K562 (cell line): ENCODE measurements around the gene ASGR2. TPM values are rescaled to one million over a fixed set of nuclear protein-coding genes. Genes with fewer than 3 reads are reported as not detected.

ENCODE experiments used
- ATAC-seq: fragments of 200-7000 bp; cut with Tn5 transposase; 3 replicates; pipeline ENCODE4 v1.9.1; 2020; ENCODE audit warnings: moderate library complexity
- BruUV-seq: library from RNA; stranded (reverse); fragments of 400-500 nt; replicated peaks from 2 replicates; lab custom pipeline; 2021; lab: Mats Ljungman, UMichigan
- CTCF ChIA-PET: fragments of 300-600 bp; formaldehyde crosslinking; extraction: SDS; loops from one replicate; lab custom pipeline; 2021; ENCODE audit warnings: low intra/inter-chr PET ratio; lab: Yijun Ruan, JAX
- POLR2A ChIA-PET: fragments of 300-600, 350-650 bp; sonication (Branson Sonifier 250); formaldehyde crosslinking; extraction: SDS; loops from one replicate; lab custom pipeline; 2021; ENCODE audit warnings: antibody characterized with exemption, inconsistent platforms; lab: Yijun Ruan, JAX
- DNase-seq, 4 experiments: peaks; one replicate each; pipeline versions ENCODE4 v3.0.0 to v3.0.0-alpha.2; 2011 to 2018; ENCODE audit warnings: low spot score in 3 of 4, mixed read lengths in 3 of 4; ENCODE audit errors: extremely low read depth in 1 of 4
- FAIRE-seq: peaks from 2 replicates; lab custom pipeline; 2011; peaks lifted over from hg19 to GRCh38; lab: Jason Lieb, UNC
- H2AFZ ChIP-seq: 2 replicates; pipeline ENCODE4 v1.6.0; 2011; ENCODE audit warnings: low read depth, low read length, control low read depth, inconsistent platforms
- H3K27ac ChIP-seq: fragments of 200-600 bp; 3 replicates; pipeline ENCODE4 v1.8.0; 2011; ENCODE audit warnings: low read depth, mild to moderate bottlenecking, control low read depth, inconsistent platforms, low read length, moderate library complexity, mixed read lengths; ENCODE audit errors: extremely low read depth
- H3K27me3 ChIP-seq, 2 experiments: fragments of 300-600 bp in 1 of 2; 2 replicates in 1 of 2; 3 replicates in 1 of 2; pipeline versions ENCODE4 v1.6.0 to v1.8.0; 2011; ENCODE audit warnings: inconsistent platforms in 2 of 2, low read length in 2 of 2, mild to moderate bottlenecking in 1 of 2, mixed read lengths in 1 of 2, moderate library complexity in 1 of 2; ENCODE audit not compliant: control insufficient read depth in 2 of 2, insufficient read depth in 2 of 2
- H3K36me3 ChIP-seq: fragments of 300-600 bp; 3 replicates; pipeline ENCODE4 v1.8.0; 2011; ENCODE audit warnings: mild to moderate bottlenecking, low read length, inconsistent platforms; ENCODE audit not compliant: control insufficient read depth, insufficient read depth
- H3K4me1 ChIP-seq, 2 experiments: fragments of 200-600 bp in 1 of 2; replicated peaks in 1 of 2; 2 replicates in 1 of 2; 3 replicates in 1 of 2; pipeline versions ENCODE4 v1.5.1 to v1.8.0; 2011; ENCODE audit warnings: inconsistent platforms in 2 of 2, low read length in 2 of 2, mild to moderate bottlenecking in 1 of 2, mixed read lengths in 1 of 2, moderate library complexity in 1 of 2; ENCODE audit not compliant: control insufficient read depth in 2 of 2, insufficient read depth in 2 of 2
- H3K4me2 ChIP-seq: 2 replicates; pipeline ENCODE4 v1.6.1; 2011; ENCODE audit warnings: low read length, control low read depth, inconsistent platforms, mixed read lengths; ENCODE audit not compliant: insufficient read depth
- H3K4me3 ChIP-seq: fragments of 200-600 bp; sonication (generic), shearing (Covaris generic); 2 replicates; pipeline ENCODE4 v1.5.1; 2016; ENCODE audit warnings: control low read depth, inconsistent platforms
- H3K79me2 ChIP-seq: fragments of 200-600 bp; 3 replicates; pipeline ENCODE4 v1.8.0; 2011; ENCODE audit warnings: low read length, inconsistent platforms; ENCODE audit not compliant: control insufficient read depth, insufficient read depth
- H3K9ac ChIP-seq, 2 experiments: 2 replicates each; pipeline versions ENCODE4 v1.6.0 to v1.6.1; 2011; ENCODE audit warnings: low read depth in 2 of 2, low read length in 2 of 2, control low read depth in 1 of 2, inconsistent platforms in 1 of 2, mild to moderate bottlenecking in 1 of 2, mixed read lengths in 1 of 2; ENCODE audit not compliant: insufficient read depth in 1 of 2
- H3K9me1 ChIP-seq: one replicate; pipeline ENCODE4 v1.6.0; 2011; ENCODE audit warnings: inconsistent platforms, mild to moderate bottlenecking, low read length, moderate library complexity; ENCODE audit not compliant: control insufficient read depth, insufficient read depth
- H3K9me3 ChIP-seq: replicated peaks from 2 replicates; pipeline ENCODE4 v1.5.1; 2011; ENCODE audit warnings: low read depth, low read length, inconsistent platforms; ENCODE audit not compliant: control insufficient read depth, insufficient read depth
- H4K20me1 ChIP-seq: replicated peaks from 2 replicates; pipeline ENCODE4 v1.6.1; 2011; ENCODE audit warnings: low read length, inconsistent platforms, mixed read lengths; ENCODE audit not compliant: control insufficient read depth, insufficient read depth
- ARID1B ChIP-seq: fragments of 450-650 bp; IDR thresholded peaks from 2 replicates; pipeline ENCODE4 v1.6.1; 2016; ENCODE audit warnings: antibody characterized with exemption, mild to moderate bottlenecking, inconsistent platforms
- CBX8 ChIP-seq: fragments of 200-600 bp; sonication (generic); IDR thresholded peaks from 2 replicates; pipeline ENCODE4 v1.6.1; 2012; ENCODE audit warnings: borderline replicate concordance, mixed run types, low read depth, mild to moderate bottlenecking, moderate library complexity, mixed read lengths, low read length, control low read depth, inconsistent platforms; ENCODE audit not compliant: poor library complexity, severe bottlenecking; ENCODE audit errors: extremely low read depth
- EHMT2 ChIP-seq: fragments of 450-650 bp; IDR thresholded peaks from 2 replicates; pipeline ENCODE4 v1.6.1; 2018; ENCODE audit warnings: antibody characterized with exemption
- FOXP1 ChIP-seq: sonication (generic); formaldehyde crosslinking; IDR thresholded peaks from 2 replicates; pipeline ENCODE4 v1.8.0; 2022; ENCODE audit warnings: mild to moderate bottlenecking, missing genetic modification reagents
- KDM5B ChIP-seq: fragments of 200-600 bp; sonication (generic); IDR thresholded peaks from 2 replicates; pipeline ENCODE4 v1.6.1; 2012; ENCODE audit warnings: low read depth, mild to moderate bottlenecking, moderate library complexity, low read length, control low read depth, inconsistent platforms; ENCODE audit not compliant: insufficient replicate concordance
- RBFOX2 ChIP-seq: fragments of 200-400 bp; formaldehyde crosslinking; IDR thresholded peaks from 2 replicates; pipeline ENCODE4 v1.6.1; 2017; ENCODE audit warnings: low read depth, mild to moderate bottlenecking, low read length, moderate library complexity
- SMARCE1 ChIP-seq: fragments of 450-650 bp; IDR thresholded peaks from 2 replicates; pipeline ENCODE4 v1.7.1; 2016; ENCODE audit warnings: mild to moderate bottlenecking
- SRF ChIP-seq, 2 experiments: fragments of 250-450, 450-650 bp in 1 of 2; sonication (Bioruptor Pico) in 1 of 2; sonication (generic) in 1 of 2; formaldehyde crosslinking; IDR thresholded peaks; 2 replicates each; pipeline versions ENCODE4 v1.5.0 to v1.5.1; 2020 to 2022; ENCODE audit warnings: mild to moderate bottlenecking in 1 of 2, missing genetic modification reagents in 1 of 2
- ZNF232 ChIP-seq: sonication (generic); formaldehyde crosslinking; IDR thresholded peaks from 2 replicates; pipeline ENCODE4 v1.8.0; 2022; ENCODE audit warnings: mild to moderate bottlenecking, missing genetic modification reagents
- WGBS: fragments of 100-300 bp; shearing (Covaris generic); methylation state at CpG from one replicate; pipeline ENCODE4 v1.1.6; 2016; ENCODE audit warnings: low coverage, mixed read lengths; ENCODE audit not compliant: insufficient coverage; ENCODE audit errors: missing lambda C conversion rate; 5-methylcytosine and 5-hydroxymethylcytosine counted together
- in situ Hi-C: fragments of 300-500 bp; cut with MboI; formaldehyde crosslinking; loops from 4 replicates; pipeline ENCODE4 v1.15.0; 2018; ENCODE audit warnings: inconsistent platforms, mixed read lengths
- intact Hi-C: fragments of 100-400 bp; cut with micrococcal nuclease; formaldehyde crosslinking; loops from 2 replicates; pipeline ENCODE4 v1.14.2; 2022
- polyA plus RNA-seq, 8 experiments: library from polyadenylated mRNA; depleted of rRNA in 4 of 8; stranded (reverse) in 5 of 8; unstranded in 3 of 8; fragments of >200 nt; fragmentation: Nextera tagmentation in 2 of 8; fragmentation: Illumina TruSeq in 1 of 8; extraction: Ambion mirVana in 2 of 8; extraction: Trizol in 1 of 8; gene quantifications; 2 replicates each; pipeline versions ENCODE4 v1.2.1 to v1.2.3, GENCODE V29; 2011 to 2014; ENCODE audit warnings: inconsistent platforms in 1 of 8, missing spikeins in 1 of 8
- total RNA-seq, 7 experiments: library from RNA; depleted of rRNA in 6 of 7; stranded (reverse); fragments of >200 nt in 6 of 7; fragmentation: Illumina TruSeq in 2 of 7; extraction: Trizol in 2 of 7; gene quantifications; 2 replicates each; pipeline versions ENCODE4 v1.2.1 to v1.2.3, GENCODE V29; 2011 to 2021; ENCODE audit warnings: low replicate concordance in 1 of 7
- TF ChIP-seq, protein P1 (sequence below): fragments of 450-650 bp; conservative IDR thresholded peaks from 2 replicates; pipeline ENCODE4 v1.6.1; 2016; ENCODE audit warnings: missing genetic modification characterization, low read depth, mild to moderate bottlenecking, control low read depth, missing compliant biosample characterization
- TF ChIP-seq, protein P2 (sequence below): fragments of 450-650 bp; formaldehyde crosslinking; IDR thresholded peaks from 2 replicates; pipeline ENCODE4 v1.4.0; 2020; ENCODE audit warnings: mild to moderate bottlenecking, moderate library complexity

The ASGR2 gene
- total and polyA plus RNA-seq, 9 of the 15 experiments (the other 6 are each of a cell fraction or from before 2014, with no cell fraction given), result not detected

DNA sequence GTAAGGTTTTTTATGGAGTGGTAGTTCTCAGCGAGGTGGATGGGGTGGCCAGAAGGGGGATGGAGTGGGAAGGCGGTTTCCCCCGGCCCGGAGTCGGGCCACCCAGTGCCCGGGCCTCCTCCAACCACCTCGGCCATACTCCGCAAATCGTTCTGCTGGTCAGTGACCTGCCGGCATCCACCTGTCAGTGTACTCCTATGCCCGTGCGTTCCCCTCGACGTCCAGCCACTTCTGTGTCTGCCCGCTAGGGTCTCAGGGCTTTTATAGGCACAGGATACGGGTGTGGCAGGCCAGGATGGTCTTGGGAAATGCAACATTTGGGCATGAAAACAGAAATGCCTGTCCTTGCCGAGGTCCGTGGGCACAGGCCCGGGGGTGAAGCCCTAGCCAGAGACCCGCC is 19.3 kb upstream of the ASGR2 start:
- WGBS, result 46% methylated on average over 11 of the region's 20 CpGs
- Histone ChIP-seq H3K4me3 (no peak overlapping the region), H3K27me3 (peaks cover 7 to 23% of the 10 kb centered on the region in 2 experiments), H3K9me1 (no peaks in the 10 kb centered on the region), H3K4me1 (peaks cover 0 to 8% of the 10 kb centered on the region in 2 experiments; a peak in 2 of 5 replicates), H3K9ac (no peak overlapping the region), H4K20me1 (no peaks in the 10 kb centered on the region), H3K4me2 (no peak overlapping the region), H3K36me3 (no peaks in the 10 kb centered on the region), H3K79me2 (no peaks in the 10 kb centered on the region), H2AFZ (0 out of 2 replicates have a peak overlapping the region, but pooled peaks have one; percentile 56), H3K27ac (no peak overlapping the region), H3K9me3 (no peaks in the 10 kb centered on the region)
- in situ Hi-C loops (loop anchor here (5.0 kb wide), 1 partner anchor 82 kb away; no protein-coding TSS in a partner anchor), intact Hi-C loops (loop anchor here (10.0 kb wide), 1 partner anchor 219 kb away; no protein-coding TSS in a partner anchor)
- POLR2A ChIA-PET, result no interaction called here
- DNase-seq (no peak), FAIRE-seq (no peak), ATAC-seq (no peak)
- no TSS peak for BruUV-seq
- CTCF ChIA-PET, result interaction anchor here (3.1 kb wide), 1 partner anchor 88 kb away, joined by 41 read pairs; no protein-coding TSS in a partner anchor
- TF ChIP-seq KDM5B, result no peak
- TF ChIP-seq ZNF232, result no peak
- TF ChIP-seq, protein P1, sequence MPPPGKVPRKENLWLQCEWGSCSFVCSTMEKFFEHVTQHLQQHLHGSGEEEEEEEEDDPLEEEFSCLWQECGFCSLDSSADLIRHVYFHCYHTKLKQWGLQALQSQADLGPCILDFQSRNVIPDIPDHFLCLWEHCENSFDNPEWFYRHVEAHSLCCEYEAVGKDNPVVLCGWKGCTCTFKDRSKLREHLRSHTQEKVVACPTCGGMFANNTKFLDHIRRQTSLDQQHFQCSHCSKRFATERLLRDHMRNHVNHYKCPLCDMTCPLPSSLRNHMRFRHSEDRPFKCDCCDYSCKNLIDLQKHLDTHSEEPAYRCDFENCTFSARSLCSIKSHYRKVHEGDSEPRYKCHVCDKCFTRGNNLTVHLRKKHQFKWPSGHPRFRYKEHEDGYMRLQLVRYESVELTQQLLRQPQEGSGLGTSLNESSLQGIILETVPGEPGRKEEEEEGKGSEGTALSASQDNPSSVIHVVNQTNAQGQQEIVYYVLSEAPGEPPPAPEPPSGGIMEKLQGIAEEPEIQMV (tag), result no peak
- no peak for TF ChIP-seq RBFOX2
- TF ChIP-seq, protein P2, sequence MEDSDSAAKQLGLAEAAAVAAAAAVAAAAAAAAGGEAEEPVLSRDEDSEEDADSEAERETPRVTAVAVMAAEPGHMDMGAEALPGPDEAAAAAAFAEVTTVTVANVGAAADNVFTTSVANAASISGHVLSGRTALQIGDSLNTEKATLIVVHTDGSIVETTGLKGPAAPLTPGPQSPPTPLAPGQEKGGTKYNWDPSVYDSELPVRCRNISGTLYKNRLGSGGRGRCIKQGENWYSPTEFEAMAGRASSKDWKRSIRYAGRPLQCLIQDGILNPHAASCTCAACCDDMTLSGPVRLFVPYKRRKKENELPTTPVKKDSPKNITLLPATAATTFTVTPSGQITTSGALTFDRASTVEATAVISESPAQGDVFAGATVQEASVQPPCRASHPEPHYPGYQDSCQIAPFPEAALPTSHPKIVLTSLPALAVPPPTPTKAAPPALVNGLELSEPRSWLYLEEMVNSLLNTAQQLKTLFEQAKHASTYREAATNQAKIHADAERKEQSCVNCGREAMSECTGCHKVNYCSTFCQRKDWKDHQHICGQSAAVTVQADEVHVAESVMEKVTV (CRISPR knock-in tag), result no peak
- TF ChIP-seq EHMT2, result no peak
- TF ChIP-seq CBX8, result no peak
- TF ChIP-seq SRF (CRISPR knock-in tag; IDR thresholded peaks at IDR 0.05), result no peak
- TF ChIP-seq ARID1B, result no peak
- TF ChIP-seq FOXP1 (CRISPR knock-in tag), result no peak
- TF ChIP-seq SMARCE1, result no peak
